ENCODE measurements around the gene CPLX1.

- TF ChIP-seq CTCF (IDR thresholded peaks at IDR 0.05) (no peak), EP300 (IDR thresholded peaks at IDR 0.05) (no peak)
Measured at GRCh38 chr4:837772-838171, 11.8 kb upstream of the CPLX1 start.

Data from ovary (tissue), 3 donors.